ENCODE measurements around the gene TMBIM4. TPM values are rescaled to one million over a fixed set of nuclear protein-coding genes. Genes with fewer than 3 reads are reported as not detected.

The TMBIM4 gene
- total RNA-seq, 1 donor from 2014 or later: 47.2 TPM

DNA sequence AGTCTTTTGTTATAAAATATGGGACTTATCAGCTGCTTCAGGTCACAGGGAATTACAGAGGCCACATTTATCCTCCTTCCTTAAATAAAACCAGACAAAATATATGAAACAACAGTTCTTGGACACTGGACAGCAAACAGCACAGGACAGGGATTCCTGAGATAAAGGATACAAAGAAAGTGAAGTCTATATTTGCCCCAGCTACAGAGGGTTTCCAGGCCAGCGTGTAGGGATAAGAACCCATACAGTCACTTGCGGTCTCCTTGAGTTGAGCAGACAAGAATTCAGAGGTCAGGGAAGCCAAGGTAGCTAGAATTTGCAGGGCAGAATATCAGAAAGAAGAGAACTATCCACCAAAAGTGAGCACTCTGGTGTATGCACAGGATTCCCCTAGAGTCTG is 30.5 kb downstream of the TMBIM4 start:
- DNase-seq: no peak

DNA sequence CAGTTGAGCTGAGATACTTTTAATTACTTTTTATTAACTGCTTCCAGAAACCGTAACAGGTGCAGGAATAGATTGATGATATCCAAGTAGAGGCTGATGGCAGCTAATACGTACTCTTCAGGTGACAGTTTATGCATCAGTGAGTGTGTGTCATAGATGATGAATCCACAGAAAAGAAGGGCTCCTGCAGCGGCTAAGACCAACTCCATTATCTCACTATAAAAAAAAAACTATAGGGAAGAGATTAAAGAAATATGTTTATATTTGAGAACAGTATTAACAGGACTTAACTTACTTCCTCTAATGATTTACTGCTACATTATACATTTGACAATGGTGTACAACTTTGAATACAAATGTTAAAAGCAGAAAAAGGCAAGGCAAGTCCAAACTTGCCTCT is 31.9 kb downstream of the TMBIM4 start:
- DNase-seq: no peak

DNA sequence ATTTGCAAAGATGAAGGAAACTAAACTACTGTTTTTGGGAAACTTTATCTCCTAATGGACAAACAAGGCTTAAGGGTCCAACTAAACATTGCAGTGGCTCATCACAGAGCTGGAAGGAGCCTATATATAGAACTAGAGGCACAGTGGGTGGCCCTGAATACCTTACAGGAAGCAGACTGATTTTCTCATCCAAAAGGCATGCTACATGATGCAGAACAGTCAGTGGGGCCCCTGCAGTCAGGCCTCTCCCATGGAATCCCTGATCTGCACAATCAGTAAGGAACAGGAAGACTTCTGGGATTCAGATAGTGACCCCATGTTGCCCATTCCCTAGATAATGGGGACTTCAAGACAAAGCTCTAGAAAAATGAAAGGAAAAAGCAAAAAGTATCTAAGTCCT is 37.4 kb downstream of the TMBIM4 start:
- no peak for DNase-seq

DNA sequence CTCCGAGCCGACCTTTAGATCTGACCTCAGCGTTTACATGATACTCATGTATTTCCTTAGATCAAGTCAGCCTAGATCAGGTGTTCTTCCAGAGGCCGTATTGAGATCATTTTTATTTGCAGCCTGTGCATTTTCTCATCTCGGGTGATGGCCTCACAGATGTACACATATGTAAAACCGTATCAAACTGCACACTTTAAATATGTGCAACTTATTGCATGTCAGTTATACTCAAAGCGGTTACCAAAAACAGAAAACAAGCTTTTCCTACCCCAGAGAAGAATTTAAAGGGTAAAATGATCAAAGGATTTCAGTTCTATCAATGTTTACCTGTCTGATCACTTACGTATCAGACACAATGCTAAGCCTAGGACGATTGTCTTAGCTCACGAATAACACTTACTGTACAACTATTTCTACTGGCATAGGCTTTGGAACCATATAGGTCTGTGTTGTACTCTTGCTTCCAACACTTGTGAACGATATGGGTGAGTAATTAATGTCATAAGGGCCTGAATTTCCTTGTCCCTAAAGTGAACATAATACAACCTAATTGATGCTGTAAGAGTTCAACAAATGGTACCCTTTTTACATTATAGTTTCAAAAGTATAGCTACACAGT is 38.6 kb downstream of the TMBIM4 start:
- peak; percentile 28 for DNase-seq

DNA sequence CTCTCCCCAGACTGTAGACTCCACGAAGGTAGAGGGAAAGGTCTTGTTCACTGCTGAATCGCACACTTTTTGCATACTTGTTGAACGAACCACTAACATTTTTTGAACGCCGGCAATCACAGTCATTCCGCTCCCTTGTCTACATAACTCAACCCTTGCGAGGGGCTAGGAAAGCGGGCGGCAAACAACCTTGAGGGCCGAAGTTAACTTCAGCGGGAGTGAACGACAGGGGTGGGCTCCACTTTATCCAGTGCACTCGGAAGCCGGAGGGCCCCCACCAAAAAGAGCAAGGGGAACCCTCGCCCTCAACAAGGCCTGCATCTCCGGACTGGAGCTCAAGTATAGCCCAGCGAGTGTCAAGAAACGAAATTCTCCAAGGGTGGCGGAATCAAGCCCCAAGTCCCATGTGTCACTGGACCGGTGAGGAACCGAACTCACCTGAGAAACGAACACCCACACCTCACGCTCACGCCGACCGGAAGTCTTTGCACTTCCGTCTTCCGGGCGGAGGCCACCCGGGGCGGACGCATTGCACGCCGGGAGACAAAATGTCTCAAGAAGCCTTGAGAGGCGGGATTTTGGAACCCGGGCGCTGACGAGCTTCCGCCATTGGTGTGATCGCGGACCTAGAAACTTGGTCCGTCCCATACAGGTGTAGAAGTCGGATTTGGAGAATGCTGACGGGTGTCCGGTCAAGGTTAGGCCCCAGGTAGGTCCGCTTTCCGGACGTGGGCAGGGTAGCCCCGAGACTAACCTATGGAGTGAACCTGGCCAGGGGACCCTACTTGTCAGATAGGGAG is 39.3 kb downstream of the TMBIM4 start, which contains the start of gene LLPH:
TSS of gene LLPH (minus strand) at position 484 of the 800 bp plus-strand sequence. CDS start 1,644 bp downstream, outside the sequence.
- DNase-seq: peak; percentile 79

DNA sequence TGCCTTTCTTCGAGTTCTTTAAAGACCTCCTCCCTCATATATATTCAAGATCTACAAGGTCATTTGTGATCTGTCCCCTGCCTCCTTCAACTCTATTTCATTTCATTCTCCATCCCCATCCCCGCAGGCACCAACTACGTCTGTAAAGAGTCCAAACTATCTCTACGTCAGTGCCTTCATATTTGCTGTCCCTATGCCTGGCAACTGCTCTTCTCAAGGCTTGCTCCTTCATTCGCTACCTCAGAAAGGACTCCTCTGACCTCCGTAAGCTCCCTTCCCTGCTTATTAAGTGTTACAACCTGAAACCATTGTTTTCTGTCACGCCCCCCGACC is 39.9 kb downstream of the TMBIM4 start:
- DNase-seq: no peak

DNA sequence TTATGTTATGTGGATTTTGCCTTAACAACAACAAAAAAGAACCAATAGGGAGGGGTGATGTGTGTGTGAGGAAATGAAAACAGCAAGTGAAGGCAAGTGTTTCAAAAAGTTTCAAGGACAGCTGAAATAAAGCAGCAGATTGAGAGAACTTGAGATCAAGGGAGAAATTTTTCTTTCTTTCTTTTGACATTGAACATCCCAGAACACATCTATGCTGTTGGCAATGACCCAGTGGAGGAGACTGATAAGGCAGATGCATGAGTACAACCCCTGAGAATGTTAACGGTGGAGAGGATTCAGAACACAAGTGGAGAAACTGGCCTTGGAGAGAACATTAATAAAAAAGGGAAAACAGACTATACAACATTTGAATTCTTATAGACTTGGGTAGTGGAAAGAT is 42.1 kb downstream of the TMBIM4 start:
- DNase-seq: no peak

DNA sequence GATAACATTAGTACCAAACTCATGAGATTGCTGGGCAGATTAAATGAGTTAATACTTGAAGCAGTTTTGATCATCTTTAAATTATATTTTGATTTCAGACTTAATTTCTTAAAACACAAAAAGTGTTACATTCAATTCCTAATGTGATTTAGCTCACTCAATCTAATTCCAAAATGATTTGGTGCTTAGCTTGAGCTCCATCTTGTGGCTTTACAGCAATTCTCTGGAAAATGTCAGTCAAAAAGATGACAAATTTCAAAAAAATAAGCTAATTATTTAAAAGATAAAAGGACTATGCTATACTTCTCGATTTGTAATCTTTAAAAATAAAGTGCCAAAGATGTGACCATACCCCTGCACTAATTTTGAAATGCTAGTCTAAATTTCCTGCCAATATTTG is 49.3 kb downstream of the TMBIM4 start:
- no peak for DNase-seq

DNA sequence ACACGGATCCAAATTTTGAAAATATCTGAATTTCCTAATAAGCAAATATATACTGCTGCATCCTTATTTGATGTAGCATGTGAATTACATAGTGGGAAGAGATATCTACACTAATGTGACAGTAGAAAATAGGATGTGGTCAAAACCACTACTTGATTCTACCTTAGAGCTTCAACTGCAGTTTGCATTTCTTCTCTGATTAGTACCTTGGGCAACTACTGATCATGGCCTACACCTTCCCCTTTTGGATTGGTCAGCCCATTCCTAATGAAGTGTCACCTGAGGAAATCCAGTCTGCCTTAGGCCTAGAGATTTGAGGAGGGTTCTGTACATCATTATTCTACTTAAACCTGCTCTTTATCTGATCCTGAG is 49.9 kb downstream of the TMBIM4 start:
- no peak for DNase-seq

DNA sequence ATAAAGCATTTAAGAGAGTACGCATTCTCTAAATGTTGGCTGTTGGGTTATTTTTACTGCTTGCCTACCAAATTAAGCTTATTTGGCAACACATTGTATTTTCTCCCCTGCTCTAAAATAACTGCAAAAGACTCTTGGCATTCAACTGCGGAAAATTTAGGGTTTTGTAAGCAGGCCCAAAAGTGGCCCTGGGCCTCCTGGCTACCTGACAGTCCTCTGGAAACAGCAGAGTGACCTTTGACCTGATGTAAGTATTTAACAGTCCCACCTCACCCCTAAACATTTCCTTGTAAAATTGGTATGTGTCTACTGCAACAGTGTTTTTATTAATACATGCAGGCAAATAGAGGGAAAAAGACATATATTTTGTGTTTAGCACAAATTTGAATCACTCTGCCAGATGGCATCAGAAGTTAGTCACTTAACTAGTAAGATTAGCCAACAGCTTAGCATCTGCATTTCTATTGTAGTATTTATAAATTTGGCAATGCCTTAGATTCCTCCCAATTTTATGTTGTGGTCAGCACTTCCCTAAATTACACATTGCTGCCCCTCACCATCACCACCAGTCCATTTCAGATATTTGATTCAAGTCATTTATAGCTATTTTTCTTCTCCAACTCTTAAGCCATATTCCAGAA is 50.4 kb downstream of the TMBIM4 start:
- no peak for DNase-seq

DNA sequence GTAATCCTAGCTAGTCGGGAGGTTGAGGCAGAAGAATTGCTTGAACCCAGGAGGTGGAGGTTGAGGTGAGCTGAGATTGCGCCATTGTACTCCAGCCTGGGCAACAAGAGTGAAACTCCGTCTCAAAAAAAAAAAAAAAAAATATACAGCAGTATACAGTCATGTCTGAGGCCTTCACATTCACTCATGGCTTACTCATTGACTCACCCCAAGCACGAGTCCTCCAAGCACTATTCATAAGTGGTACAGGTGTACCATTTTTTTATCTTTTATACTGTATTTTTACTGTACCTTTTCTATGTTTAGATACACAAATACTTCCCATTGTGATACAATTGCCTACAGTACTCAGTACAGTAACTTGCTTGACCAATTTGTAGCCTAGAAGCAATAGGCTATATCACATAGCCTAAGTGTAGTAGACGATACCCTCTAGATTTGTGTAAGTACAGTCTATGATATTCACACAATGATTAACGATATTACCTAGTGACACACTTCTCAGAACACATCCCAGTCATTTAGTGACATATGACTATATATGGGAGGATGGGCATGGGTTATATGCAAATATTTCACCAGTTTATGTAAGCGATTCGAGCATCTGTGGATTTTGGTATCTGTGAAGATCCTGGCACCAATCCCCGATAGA is 51.4 kb downstream of the TMBIM4 start:
- no peak for DNase-seq

DNA sequence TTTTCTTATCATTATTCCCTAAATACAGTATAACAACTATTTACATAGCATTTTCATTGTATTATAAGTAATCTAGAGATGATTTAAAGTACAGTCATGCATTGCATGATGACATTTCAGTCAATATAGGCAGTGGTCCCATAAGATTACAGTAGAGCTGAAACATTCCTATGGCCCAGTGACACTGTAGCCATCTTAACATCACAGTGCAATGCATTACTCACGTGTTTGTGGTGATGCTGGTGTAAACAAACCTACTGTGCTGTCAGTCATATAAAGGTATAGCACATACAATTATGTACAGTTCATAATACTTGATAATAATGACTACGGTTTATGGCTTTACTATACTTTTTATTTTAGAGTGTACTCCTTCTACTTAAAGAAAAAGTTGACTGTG is 52.6 kb downstream of the TMBIM4 start:
- DNase-seq: no peak

DNA sequence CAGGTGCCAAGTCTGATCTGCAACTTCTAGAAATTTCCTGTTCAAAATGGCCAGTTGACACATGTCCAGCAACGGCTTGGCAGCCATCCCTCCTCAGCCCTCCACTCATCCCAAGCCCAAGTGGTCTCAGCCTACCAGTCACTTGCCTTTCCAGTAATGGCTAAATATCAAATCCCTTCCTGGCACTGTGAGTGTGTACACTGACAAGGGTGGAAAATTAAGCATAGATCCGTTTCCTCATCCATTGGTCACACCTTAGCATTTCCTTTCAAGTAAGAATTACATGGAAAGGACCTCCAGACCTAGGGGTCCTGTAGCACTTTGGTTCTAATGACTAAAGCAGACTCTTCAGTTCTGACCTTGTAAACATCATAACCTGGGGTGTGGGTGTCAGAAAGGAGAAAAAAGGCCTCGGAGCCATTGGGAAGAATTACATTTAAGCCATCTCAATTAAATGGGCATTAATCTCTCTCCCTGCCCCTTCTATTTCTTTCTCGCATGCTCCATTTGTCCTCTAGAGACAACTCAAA is 54.7 kb downstream of the TMBIM4 start:
- no peak for DNase-seq

DNA sequence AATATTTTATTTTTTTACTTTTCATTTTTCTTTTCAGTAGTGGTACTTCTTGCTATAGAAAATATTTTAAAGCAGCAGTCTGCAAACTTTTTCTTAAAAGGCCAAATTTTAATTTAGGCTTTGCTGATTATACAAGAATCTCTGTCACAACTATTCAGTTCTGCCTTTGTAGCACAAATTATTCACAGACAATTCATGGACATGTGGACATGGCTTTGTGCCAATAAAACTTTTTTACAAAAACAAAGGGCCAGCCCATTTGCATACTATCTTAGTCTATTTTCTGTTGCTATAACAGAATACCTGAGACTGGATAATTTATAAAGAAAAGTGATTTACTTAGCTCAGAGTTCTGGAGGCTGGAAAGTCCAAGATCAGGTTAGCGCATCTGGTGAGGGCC is 56.3 kb downstream of the TMBIM4 start:
- no peak for DNase-seq

DNA sequence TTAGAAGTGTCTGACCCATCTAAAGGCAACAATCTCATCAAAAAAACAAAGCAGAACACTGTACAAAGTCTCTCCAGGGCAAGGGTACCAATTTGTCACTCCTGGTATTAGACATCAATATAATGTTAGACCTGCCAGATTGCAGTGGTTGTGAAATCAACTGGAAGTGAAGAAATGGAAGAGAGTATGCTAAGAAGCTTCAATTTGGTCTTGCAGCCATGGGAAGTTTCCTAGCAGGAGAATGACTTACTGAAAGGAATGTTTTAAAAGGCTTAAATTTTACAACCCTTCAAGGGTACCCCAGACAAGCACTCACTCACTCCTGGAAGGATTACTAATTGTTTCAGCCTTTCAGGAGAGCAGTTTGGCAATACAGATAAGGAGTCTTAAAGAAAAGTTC is 58.2 kb downstream of the TMBIM4 start:
- no peak for DNase-seq

DNA sequence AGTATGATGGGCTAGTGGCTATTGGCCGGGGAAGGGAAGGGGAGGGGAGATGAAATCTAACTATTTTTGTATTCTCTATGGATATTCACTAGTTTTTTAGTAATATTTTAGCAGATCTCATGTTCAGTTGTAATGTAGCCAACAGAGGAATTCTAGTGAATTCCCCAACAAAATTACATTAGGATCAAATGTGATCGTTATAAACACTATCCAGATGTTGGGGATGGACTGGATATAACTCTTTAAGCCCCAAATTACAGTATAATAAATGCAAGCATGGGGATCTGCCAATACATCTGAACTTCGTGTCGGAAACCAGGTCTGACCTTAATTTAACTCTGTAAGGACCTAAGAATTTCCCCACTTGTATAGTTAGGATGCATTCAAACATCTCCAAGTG is 60.7 kb downstream of the TMBIM4 start:
- no peak for DNase-seq

DNA sequence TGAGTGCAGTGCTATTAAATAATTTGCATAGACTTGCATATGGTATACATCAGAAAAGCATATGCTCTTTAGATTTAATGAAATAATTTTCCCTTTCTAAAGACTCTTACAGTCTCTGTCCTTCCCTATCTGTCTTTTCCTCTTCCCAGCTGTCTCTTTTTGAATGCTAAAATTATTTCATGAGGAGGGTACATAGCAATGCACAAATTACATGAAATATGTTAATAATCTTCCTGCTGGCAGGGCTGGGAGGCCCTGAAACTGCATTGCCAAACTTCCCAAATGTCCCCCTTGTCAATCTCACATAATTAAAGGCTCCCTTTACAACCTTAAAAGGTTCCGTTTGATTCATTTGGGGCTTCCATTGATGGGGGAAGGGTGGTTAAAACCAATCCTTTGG is 61.4 kb downstream of the TMBIM4 start:
- DNase-seq: peak; percentile 24

DNA sequence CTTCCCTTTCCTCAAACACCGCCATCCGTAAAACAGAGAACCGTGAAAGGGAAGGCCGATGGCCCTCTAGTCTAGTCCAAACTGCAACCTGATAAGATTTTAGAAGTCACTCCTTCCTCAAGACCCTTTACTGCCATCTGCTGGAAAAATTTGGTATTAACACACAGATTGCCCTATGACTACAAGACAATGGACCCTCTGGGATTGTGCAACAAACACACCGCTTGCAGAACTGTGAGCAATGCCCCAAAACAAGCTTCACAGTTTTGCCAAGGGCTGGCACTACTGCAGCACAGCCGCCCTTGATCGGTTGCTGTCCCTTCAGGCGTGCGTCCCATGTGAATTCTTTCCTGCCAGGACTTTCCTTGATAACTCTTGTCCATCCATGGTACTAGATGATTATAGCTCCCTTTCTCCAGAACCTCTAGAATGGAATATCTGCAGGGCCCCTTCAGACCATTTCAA is 62.3 kb downstream of the TMBIM4 start:
- DNase-seq: peak; percentile 69

DNA sequence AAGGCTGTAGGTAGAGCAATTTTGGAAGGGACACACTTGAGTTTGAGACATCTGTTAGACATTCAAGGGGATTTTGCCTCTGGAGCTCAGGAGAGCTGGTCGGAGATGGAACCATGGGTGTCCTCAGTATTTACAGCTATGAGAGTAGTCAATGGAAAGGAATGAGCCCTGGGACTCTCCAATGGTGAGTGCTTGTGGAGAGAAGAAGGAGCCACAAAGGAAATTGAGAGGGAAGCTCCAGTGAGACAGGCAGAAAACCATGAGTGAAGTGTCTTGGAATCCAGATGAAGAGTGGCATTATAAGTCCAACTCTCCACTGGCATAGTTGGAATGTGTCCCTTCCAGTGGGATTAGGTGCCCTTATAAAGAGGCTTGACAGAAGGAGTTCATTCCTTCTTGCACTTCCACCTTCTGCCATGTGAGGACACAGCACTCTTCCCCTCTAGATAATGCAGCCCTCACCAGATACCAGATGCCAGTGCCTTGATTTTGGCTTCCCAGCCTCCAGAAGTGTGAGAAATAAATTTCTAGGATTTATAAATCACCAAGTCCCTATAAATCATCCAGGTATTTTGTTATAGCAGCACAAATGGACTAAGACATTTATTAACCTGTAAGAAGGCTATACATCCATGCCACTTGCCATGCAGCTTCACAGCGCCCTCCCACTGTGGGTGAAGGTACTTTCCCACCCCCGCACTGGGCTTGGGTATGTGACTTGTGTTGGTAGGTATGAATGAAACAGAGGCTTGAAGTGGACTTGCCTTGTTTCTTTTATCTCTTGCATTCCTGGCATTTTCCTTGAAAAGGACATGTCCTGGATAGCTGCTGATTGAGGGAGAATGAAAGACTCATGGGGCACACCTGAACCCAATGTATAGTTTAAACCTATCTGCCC is 66.5 kb downstream of the TMBIM4 start:
- no peak for DNase-seq

DNA sequence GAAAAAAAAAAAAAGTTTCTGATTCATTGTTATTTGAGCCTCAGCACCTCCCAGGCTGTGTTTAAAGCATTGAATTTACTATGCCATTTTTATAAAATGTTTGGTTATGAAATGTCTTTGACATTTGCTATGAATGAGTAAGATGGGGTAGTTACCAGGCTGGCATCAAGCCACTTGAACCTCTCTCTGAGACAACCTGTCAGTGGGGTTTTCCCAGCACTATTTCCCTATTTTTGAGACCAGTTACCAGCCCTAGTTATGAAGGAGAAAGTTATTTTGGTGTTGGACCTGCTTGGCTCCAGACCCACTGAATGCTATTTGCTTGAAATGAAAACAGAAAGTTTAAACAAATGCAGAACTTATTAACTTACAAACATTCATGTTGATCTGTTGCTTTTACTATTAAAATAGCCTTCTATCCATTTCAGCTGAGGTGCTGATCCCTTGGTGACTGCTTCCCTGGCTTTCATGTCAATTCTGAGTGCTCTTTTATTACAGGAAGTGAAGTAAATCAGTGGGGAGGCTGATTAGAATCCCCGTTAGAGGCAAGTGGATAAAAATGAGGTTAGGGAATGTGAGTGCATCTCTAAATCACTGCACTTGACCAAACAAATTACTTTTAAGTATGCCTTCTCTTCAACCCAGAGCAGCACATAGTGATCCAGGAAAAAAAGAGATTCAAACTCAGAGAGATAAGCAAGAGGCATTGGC is 77.1 kb downstream of the TMBIM4 start:
- DNase-seq: no peak

DNA sequence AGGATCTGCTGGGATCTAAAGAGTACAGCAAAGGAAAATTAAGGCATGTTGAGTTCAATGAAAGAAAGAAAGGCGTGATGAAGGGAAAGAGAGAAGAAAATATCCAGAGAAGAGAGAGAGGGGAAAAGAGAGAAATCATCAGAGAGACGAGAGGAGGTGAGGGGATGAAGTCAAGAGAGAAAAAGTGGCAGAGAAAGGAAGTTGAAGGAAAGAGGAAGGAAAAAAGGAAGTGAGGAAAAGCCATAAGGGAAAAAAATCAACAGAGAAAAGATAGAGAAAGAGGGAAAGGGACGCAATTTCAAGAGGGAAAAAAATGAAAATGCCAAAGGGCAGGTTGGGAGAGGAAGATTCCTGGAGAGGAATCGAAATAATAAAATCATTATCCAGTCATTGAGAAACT is 79.6 kb downstream of the TMBIM4 start:
- DNase-seq: no peak

All from skin of body (tissue), 2 donors.